Muscle layer of colon (tissue), 2 donors: ENCODE data around the gene DENND6B.

Experiments used
- H3K27ac ChIP-seq: one replicate; pipeline ENCODE4 v1.7.0; 2013; ENCODE audit warnings: low read depth, mild to moderate bottlenecking, low read length, moderate library complexity
- H3K27me3 ChIP-seq, 2 donors: one replicate each; pipeline ENCODE4 v1.7.0; 2013; ENCODE audit warnings: low read length in 2 of 2, mild to moderate bottlenecking in 2 of 2; ENCODE audit not compliant: insufficient read depth in 2 of 2, control insufficient read depth in 1 of 2
- H3K36me3 ChIP-seq: one replicate; pipeline ENCODE4 v1.7.0; 2013; ENCODE audit warnings: mild to moderate bottlenecking, low read length; ENCODE audit not compliant: insufficient read depth
- H3K4me1 ChIP-seq: one replicate; pipeline ENCODE4 v1.7.0; 2013; ENCODE audit warnings: mild to moderate bottlenecking, low read length; ENCODE audit not compliant: insufficient read depth
- H3K4me3 ChIP-seq, 2 donors: one replicate each; pipeline ENCODE4 v1.7.0; 2013; ENCODE audit warnings: low read length in 2 of 2, low read depth in 1 of 2, mild to moderate bottlenecking in 1 of 2, moderate library complexity in 1 of 2
- H3K9ac ChIP-seq: one replicate; pipeline ENCODE4 v1.7.0; 2013; ENCODE audit warnings: low read length
- H3K9me3 ChIP-seq: one replicate; pipeline ENCODE4 v1.7.0; 2013; ENCODE audit warnings: mild to moderate bottlenecking, low read length
- donor health status: abdominal sarcoma.
- donor health status: Adenocarcinoma of cecum.

The DENND6B gene

DNA sequence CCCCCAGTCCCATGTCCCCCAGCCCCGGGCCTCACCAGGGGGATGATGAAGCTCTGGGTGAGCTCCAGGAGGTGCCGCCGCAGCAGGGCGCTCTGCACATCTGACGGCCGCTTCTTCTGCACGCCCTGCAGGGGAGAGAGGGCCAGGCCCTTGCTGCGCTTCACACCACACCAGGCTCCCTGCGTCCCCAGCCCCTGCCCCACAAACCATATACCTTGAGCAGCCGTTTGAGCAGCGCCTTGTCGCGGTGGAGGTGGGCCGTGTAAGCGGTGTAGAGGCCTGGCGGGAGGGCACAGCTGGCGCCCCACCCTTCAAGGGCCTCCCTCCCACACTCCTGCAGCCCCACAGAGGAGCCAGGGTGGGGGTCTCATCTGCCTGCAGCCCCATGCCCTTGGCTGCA, 13.2 kb downstream of the DENND6B start:
- Histone ChIP-seq H3K9ac (no peak overlapping the region), H3K36me3 (no peaks in the 10 kb centered on the region), H3K4me3 (no peak overlapping the region), H3K27me3 (no peaks in the 10 kb centered on the region), H3K4me1 (peaks cover 4% of the 10 kb centered on the region), H3K9me3 (no peaks in the 10 kb centered on the region), H3K27ac (no peak overlapping the region)

DNA sequence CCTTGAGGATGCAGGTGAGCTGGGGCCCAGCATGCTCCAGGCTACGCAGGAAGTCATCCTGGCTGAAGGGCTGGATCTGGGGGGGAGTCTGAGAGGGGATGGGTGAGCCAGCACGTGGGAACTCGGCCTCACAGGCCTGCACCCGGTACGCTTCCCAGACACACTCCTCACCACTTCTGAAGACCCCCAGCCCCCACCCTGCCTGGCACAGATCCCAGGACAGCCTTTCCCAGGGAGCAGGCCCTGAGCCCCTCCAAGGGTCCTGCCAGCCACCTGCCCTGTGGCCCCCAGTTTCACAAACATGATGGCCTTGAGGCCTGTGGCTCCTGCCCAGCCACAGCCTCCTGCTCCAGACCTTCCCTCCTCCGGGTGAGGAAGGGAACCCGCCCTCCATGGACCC, 13.8 kb downstream of the DENND6B start:
- Histone ChIP-seq H3K4me1 (peaks cover 9% of the 10 kb centered on the region), H3K9ac (no peak overlapping the region), H3K9me3 (no peaks in the 10 kb centered on the region), H3K4me3 (no peak overlapping the region), H3K27me3 (no peaks in the 10 kb centered on the region), H3K36me3 (no peaks in the 10 kb centered on the region), H3K27ac (no peak overlapping the region)

DNA sequence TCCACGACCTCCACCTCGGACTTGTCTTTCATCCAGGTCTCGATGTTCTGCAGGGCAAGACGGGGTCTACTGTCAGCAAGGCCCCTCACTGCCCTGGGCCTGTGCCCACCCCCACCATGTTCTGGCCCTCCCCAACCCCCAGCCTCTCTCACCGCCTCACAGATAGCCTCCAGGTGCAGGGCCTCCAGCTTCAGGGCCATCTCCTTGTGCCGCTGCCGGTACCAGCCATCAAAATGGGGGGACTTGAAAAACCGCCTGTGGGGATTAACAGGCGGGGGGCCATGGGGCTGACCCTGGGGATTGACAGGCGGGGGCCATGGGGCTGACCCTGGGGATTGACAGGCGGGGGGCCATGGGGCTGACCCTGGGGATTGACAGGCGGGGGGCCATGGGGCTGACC, 14.4 kb downstream of the DENND6B start:
- H3K4me1 ChIP-seq, result peaks cover 11% of the 10 kb centered on the region
- H3K9me3 ChIP-seq, result no peaks in the 10 kb centered on the region
- no peak overlapping the region for H3K9ac ChIP-seq
- no peak overlapping the region for H3K4me3 ChIP-seq
- no peak overlapping the region for H3K27ac ChIP-seq
- no peaks in the 10 kb centered on the region for H3K36me3 ChIP-seq
- H3K27me3 ChIP-seq, result no peaks in the 10 kb centered on the region

DNA sequence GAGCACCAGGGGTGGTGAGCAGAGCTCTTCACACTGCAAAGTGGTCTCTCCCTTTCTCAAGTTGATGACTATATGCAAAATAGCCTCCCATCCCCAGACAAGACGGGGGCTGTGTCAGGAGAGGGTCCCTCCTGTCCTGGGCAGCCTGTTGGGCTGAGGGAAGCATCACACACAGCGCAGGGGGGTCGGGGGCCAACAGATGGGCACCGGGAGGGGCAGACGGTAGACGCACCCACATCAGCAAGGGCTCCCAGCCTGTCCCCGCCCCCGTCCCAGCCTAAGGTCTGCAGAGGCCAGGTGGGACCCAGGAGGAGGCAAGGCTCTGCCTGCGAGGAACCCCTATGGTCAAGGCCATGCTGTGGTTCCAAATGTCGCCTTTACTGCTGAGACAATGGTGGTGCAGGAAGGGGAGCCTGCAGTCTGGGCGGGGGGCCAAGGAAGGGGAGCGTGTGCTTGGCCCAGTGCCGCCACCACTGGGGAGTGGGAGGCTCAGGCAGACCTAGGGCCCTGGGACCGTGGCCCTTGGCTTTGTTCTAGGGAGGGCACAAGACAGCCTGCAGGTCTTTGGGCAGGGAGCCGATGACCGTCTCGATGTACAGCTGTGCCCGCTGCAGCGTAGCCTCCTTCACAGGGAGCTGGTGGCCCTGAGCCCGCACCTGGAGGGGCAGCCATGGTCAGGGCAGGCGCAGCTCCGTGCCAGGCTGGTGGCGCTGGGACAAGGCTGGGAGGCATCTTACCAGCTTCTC, 15.0 kb downstream of the DENND6B start:
- no peaks in the 10 kb centered on the region for H3K36me3 ChIP-seq
- H3K4me3 ChIP-seq, result no peak overlapping the region
- no peak overlapping the region for H3K9ac ChIP-seq
- no peaks in the 10 kb centered on the region for H3K27me3 ChIP-seq
- peaks cover 11% of the 10 kb centered on the region for H3K4me1 ChIP-seq
- no peaks in the 10 kb centered on the region for H3K9me3 ChIP-seq
- no peak overlapping the region for H3K27ac ChIP-seq

DNA sequence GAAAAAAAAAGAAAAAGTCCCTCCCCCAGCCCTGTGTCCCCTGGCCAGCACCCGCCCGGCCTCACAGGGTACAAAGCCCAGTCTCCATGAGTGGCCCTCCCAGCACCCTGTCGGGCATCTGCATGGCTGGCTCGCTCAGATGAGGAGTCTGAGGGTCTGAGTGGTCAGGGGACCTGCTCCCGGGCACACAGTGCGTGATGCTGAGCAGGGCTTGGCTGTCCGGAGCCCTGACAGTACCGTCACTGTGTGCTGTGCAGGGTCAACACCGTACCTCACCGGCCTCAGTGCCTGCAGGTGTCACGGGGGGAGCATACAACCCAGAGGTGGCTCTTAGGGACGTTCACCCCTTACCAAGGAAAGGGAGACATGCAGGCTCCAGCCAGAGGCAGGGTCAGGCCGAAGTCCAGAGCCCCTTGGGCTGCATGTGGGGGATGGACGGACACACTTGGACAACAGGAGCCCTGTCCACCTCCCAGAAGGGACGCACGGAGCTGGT, 15.8 kb downstream of the DENND6B start:
- H3K36me3 ChIP-seq, result no peaks in the 10 kb centered on the region
- H3K9me3 ChIP-seq, result no peaks in the 10 kb centered on the region
- H3K9ac ChIP-seq, result no peak overlapping the region
- peaks cover 11% of the 10 kb centered on the region for H3K4me1 ChIP-seq
- no peak overlapping the region for H3K4me3 ChIP-seq
- H3K27ac ChIP-seq, result no peak overlapping the region
- H3K27me3 ChIP-seq, result no peaks in the 10 kb centered on the region

DNA sequence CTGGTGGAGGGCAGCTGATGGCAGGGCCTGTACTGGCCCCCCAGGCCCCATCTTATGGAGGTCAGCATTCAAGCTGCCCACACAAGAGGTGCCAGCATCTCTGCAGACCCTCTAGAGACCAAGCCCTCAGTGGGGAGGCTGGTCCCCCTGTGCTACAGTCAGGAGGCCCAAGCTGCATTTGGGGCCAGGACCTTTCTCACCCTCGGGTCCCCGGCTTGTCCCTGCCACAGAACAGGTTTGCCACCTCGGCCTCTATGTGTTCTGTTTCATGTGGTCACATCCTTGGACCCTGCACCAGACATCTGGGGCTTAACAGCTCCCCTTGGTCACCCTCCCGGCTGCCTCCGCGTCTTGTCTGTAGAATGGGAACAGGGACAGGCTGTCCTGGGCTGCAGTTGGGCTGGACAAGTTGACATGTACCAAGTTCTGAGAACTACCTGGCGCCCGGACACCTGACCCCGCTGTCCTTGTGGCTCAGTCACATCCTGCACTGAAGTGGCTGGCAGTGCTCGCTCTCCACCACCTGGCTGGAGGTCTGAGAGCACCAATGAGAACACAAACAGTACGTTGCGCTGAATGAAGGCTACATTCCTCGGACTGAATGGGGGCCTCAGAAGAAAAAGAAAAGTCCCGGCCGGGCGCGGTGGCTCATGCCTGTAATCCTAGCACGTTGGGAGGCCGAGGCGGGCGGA, 16.6 kb downstream of the DENND6B start:
- no peak overlapping the region for H3K9ac ChIP-seq
- peaks cover 16% of the 10 kb centered on the region for H3K4me1 ChIP-seq

DNA sequence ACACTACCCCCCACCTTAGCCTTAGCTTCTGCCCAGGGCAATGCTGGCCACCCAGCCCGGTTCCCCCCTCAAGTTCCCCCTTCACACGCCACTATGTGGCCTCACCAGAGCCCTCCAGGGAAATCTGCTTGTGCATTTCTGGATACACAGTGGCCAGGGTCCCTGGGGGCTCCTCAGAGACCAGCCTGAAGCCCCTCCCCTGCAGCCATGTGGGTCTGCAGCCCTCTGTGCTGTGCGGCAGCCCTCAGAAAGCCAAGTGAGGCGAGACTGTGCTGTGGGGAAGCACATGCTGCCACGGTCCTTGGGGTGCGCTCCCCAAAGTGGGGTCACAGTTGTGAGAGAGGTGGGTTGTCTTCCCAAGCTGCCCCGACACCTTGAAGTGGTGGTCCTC, 17.2 kb downstream of the DENND6B start:
- Histone ChIP-seq H3K4me1 (peaks cover 22% of the 10 kb centered on the region), H3K4me3 (no peak overlapping the region), H3K9me3 (no peaks in the 10 kb centered on the region), H3K27me3 (no peaks in the 10 kb centered on the region), H3K27ac (no peak overlapping the region), H3K36me3 (no peaks in the 10 kb centered on the region), H3K9ac (no peak overlapping the region)

More for the DNA sequence above, 16.6 kb downstream of the DENND6B start:
- H3K36me3 ChIP-seq, result no peaks in the 10 kb centered on the region
- H3K9me3 ChIP-seq, result no peaks in the 10 kb centered on the region
- H3K4me3 ChIP-seq, result no peak overlapping the region
- H3K27me3 ChIP-seq, result no peaks in the 10 kb centered on the region
- H3K27ac ChIP-seq, result no peak overlapping the region

DNA sequence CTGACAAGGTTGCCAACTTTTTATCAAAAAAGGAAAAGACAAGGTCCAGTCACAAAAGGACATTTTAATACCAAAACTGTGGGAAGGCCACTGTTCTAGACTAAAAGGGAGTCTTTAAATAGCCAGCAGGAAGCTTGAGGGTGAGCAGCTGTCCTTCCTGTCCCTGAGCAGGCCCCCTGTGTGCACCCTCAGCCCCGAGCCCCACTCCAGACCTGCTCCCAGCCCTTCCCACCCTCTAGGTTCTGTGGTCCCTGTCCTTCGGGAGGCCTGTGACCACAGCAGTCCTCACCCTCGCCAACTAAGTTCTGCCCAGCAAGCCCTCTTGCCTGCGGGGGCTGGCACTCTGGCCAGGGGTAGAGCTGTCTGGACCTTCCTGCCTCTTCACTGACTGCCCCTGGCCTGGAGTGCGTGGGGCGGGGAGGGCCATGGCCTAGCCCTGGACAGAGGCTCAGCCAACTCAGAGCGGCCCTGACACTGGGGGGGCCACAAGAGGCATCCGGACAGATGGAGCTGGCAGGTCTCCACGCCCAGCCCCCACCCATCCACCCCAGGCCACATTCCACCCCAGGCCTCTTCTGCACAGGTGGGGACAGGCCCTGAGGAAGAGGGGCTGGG, 17.7 kb downstream of the DENND6B start:
- Histone ChIP-seq H3K9ac (no peak overlapping the region), H3K4me3 (no peak overlapping the region), H3K4me1 (peaks cover 27% of the 10 kb centered on the region), H3K9me3 (no peaks in the 10 kb centered on the region), H3K27ac (peak overlapping the region; percentile 54), H3K36me3 (no peaks in the 10 kb centered on the region), H3K27me3 (no peaks in the 10 kb centered on the region)

DNA sequence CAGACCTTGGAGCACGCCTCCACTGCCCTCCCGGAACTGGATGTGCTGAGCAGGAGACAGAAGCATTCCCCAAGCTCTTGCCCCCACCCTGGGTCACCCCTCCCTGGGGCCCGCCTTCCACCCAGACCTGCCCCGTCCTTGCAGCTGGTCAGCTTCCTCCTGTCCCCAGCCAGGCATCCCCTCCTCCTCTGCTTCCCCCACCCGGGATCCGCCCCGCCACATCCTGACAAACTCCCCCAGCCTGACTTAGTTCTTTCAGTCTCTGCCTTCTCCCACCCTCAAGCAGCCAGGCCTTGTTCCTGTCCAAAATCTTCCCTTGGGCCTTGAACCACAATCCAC, 18.2 kb downstream of the DENND6B start:
- Histone ChIP-seq H3K4me1 (peaks cover 32% of the 10 kb centered on the region), H3K4me3 (no peak overlapping the region)

DNA sequence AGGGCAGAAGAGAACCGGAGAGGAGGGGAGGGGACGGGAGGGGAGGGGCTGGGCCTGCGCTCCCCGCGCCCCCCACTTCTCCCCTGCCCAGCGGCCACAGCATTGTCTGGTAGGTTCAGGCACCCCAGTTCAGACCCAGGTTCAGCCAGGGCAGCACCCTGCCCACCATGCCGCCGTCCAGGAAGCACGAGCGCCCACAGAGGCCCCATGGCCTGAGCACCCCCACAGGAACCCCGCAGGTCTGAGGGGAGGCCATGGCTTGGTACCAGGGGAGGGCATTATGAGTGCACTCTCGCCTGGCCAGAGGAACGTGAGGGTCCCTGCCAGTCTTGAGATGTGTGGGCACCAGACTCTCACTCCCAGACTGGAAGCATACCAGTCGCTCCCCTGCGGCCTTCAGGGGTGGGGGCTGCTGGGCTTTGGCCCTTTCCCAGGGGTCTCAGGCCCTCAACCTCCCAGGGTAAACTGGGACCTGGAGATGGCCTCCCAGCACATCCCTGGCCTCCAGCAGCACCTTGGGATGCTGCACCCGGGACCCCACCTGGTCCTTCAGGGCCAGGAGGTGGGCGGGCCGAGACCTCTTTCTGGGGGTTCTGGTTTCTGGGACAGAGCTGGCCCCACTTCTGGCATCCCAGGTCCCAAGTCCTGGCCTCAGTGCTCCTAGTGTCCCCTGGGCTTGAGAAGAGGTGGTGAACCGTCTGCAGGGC, 18.8 kb downstream of the DENND6B start:
- H3K27ac ChIP-seq, result peak overlapping the region; percentile 54
- peaks cover 37% of the 10 kb centered on the region for H3K4me1 ChIP-seq
- H3K9ac ChIP-seq, result no peak overlapping the region
- no peak overlapping the region for H3K4me3 ChIP-seq
- no peaks in the 10 kb centered on the region for H3K36me3 ChIP-seq
- no peaks in the 10 kb centered on the region for H3K9me3 ChIP-seq
- no peaks in the 10 kb centered on the region for H3K27me3 ChIP-seq

More for the DNA sequence above, 18.2 kb downstream of the DENND6B start:
- H3K9ac ChIP-seq, result no peak overlapping the region
- no peaks in the 10 kb centered on the region for H3K9me3 ChIP-seq
- H3K36me3 ChIP-seq, result no peaks in the 10 kb centered on the region
- H3K27me3 ChIP-seq, result no peaks in the 10 kb centered on the region
- peak overlapping the region; percentile 54 for H3K27ac ChIP-seq
